H1 (cell line): ENCODE data around the gene ASTN1. TPM values are rescaled to one million over a fixed set of nuclear protein-coding genes. Genes with fewer than 3 reads are reported as not detected.

Experiments
- CBX5 ChIP-seq: fragments of 300-800, 300-1000 bp; sonication (generic); IDR thresholded peaks from 2 replicates; pipeline ENCODE4 v1.7.1; 2016; ENCODE audit warnings: antibody characterized with exemption, low read length, low read depth
- CHD2 ChIP-seq: IDR thresholded peaks from 2 replicates; pipeline ENCODE4 v1.6.1; 2012; ENCODE audit warnings: low read length, improper control_type of control experiment
- CHD7 ChIP-seq: fragments of 300-600 bp; sonication (generic); IDR thresholded peaks from 2 replicates; pipeline ENCODE4 v1.7.1; 2012; ENCODE audit warnings: low read length, moderate library complexity, mild to moderate bottlenecking, inconsistent platforms; ENCODE audit not compliant: insufficient replicate concordance
- CREB1 ChIP-seq: IDR thresholded peaks from 2 replicates; pipeline ENCODE4 v1.6.1; 2012; ENCODE audit warnings: inconsistent platforms
- POLR2A ChIP-seq, 2 experiments: IDR thresholded peaks; 1 replicate in 1 of 2; 2 replicates in 1 of 2; pipeline ENCODE4 v1.6.1; 2011; ENCODE audit warnings: low read depth in 2 of 2, low read length in 2 of 2, mild to moderate bottlenecking in 2 of 2; ENCODE audit errors: control extremely low read depth in 1 of 2
- SIRT6 ChIP-seq: IDR thresholded peaks from one replicate; pipeline ENCODE4 v1.7.1; 2012; ENCODE audit warnings: low read length, inconsistent platforms
- SP2 ChIP-seq: IDR thresholded peaks from 2 replicates; pipeline ENCODE4 v1.6.1; 2012; ENCODE audit warnings: mild to moderate bottlenecking, low read length, inconsistent platforms
- TAF7 ChIP-seq: optimal IDR thresholded peaks from 2 replicates; pipeline ENCODE3; 2011; ENCODE audit warnings: low read depth, mild to moderate bottlenecking, inconsistent platforms, low read length, moderate library complexity, borderline replicate concordance
- TCF12 ChIP-seq: IDR thresholded peaks from 2 replicates; pipeline ENCODE4 v1.6.1; 2011; ENCODE audit warnings: low read depth, mild to moderate bottlenecking, low read length
- ZNF274 ChIP-seq: IDR thresholded peaks from 2 replicates; pipeline ENCODE4 v1.7.0; 2012; ENCODE audit warnings: low read length, borderline replicate concordance; ENCODE audit errors: extremely low read depth
- polyA plus RNA-seq, 7 experiments: library from polyadenylated mRNA; depleted of rRNA in 3 of 7; stranded (reverse) in 5 of 7; unstranded in 2 of 7; fragments of >200 nt in 5 of 7; fragments of 200-250 nt in 2 of 7; gene quantifications; 1 replicate in 5 of 7; 2 replicates in 1 of 7; 4 replicates in 1 of 7; pipeline versions ENCODE4 v1.2.1 to v1.2.3, GENCODE V29; 2011 to 2013; ENCODE audit warnings: missing spikeins in 2 of 7, mixed read lengths in 2 of 7
- total RNA-seq: library from RNA; stranded (reverse); fragmentation: NEBNext Ultra II Directional; extraction: Animal tissue kit (Norgen Biotek cat#: 25700); gene quantifications from 2 replicates; pipeline ENCODE4 v1.2.1, GENCODE V29; 2021

ASTN1 gene
- total and polyA plus RNA-seq, 2 of the 8 experiments (the other 6 are each of a cell fraction or from before 2014, with no cell fraction given) = 2.9 to 4.1 TPM

GRCh38 chr1:177183836-177184235 lies 19.3 kb upstream of the ASTN1 start (continued):
- no peak for TF ChIP-seq CHD7
- TF ChIP-seq ZNF274 = no peak
- TF ChIP-seq CREB1 = no peak
- no peak for TF ChIP-seq CBX5
- TF ChIP-seq POLR2A (IDR thresholded peaks at IDR 0.05; ENCODE audit: control extremely low read depth in 1 of 2, low read depth in 2 of 2, low read length in 2 of 2) = no peak
- TF ChIP-seq SIRT6 = no peak
- TF ChIP-seq TCF12 = no peak
- no peak for TF ChIP-seq SP2
- no peak for TF ChIP-seq CHD2
- no peak for TF ChIP-seq TAF7
- TF ChIP-seq, all 59 proteins: peak for 0
